Psoas muscle (tissue), 8 donors: ENCODE measurements around the gene DNAH12. TPM values are rescaled to one million over a fixed set of nuclear protein-coding genes. Genes with fewer than 3 reads are reported as not detected.

Source experiments
- ATAC-seq, 4 donors: fragments of 200-7000 bp; cut with Tn5 transposase; one replicate each; pipeline ENCODE4 v1.9.1; 2020; ENCODE audit warnings: moderate library complexity in 3 of 4, mild to moderate bottlenecking in 2 of 4
- DNase-seq, 2 donors: peaks; one replicate each; pipeline ENCODE4 v3.0.0-alpha.2; 2020
- H3K27ac ChIP-seq: fragments of 200-600 bp; one replicate; pipeline ENCODE4 v1.8.0; 2022
- H3K27me3 ChIP-seq, 3 donors: fragments of 200-600 bp in 1 of 3; one replicate each; pipeline versions ENCODE4 v1.6.1 to v1.8.0; 2013 to 2022; ENCODE audit warnings: low read length in 2 of 3, mild to moderate bottlenecking in 2 of 3, moderate library complexity in 1 of 3; ENCODE audit not compliant: insufficient read depth in 3 of 3
- H3K36me3 ChIP-seq, 2 donors: fragments of 200-600 bp in 1 of 2; one replicate each; pipeline versions ENCODE4 v1.6.1 to v1.8.0; 2013 to 2022; ENCODE audit warnings: low read depth in 1 of 2, mild to moderate bottlenecking in 1 of 2, moderate library complexity in 1 of 2; ENCODE audit not compliant: insufficient read depth in 1 of 2
- H3K4me1 ChIP-seq: fragments of 200-600 bp; one replicate; pipeline ENCODE4 v1.8.0; 2022
- H3K4me3 ChIP-seq: fragments of 200-600 bp; one replicate; pipeline ENCODE4 v1.8.0; 2022; ENCODE audit warnings: mild to moderate bottlenecking
- H3K9me3 ChIP-seq: fragments of 200-600 bp; one replicate; pipeline ENCODE4 v1.8.0; 2022
- CTCF ChIP-seq: fragments of 200-600 bp; IDR thresholded peaks from one replicate; pipeline ENCODE4 v1.8.0; 2022; ENCODE audit warnings: antibody characterized with exemption
- WGBS, 3 donors: extraction: QIAGEN DNeasy Blood & Tissue Kit; methylation state at CpG; one replicate each; pipeline versions ENCODE4 v1.1.6 to v1.1.7; 2013; 5-methylcytosine and 5-hydroxymethylcytosine counted together
- intact Hi-C, 2 donors: fragments of 100-400 bp; cut with DNase I; formaldehyde crosslinking; loops; one replicate each; pipeline versions ENCODE4 v1.11.0 to v1.14.2; 2022
- polyA plus RNA-seq, 3 donors: library from polyadenylated mRNA; stranded (reverse); fragments of 200-250 nt; gene quantifications; one replicate each; pipeline ENCODE4 v1.2.3, GENCODE V29; 2013
- total RNA-seq, 4 donors: library from RNA; stranded (reverse); fragmentation: NEBNext Ultra II Directional in 2 of 4; extraction: Animal tissue kit (Norgen Biotek cat#: 25700) in 2 of 4; gene quantifications; one replicate each; pipeline versions ENCODE4 v1.2.1 to v1.2.4, GENCODE V29; 2021 to 2023
- donor health status: healthy with polysubstance abuse.
- donor health status: DM: no; HTN: no; CAD: no; lungs with moderate emphysema.
- donor health status: Bipolar disorder and iron deficiency.
- donor health status: healthy.
- donor health status: DM: yes; HTN: yes; CAD: no.
- donor health status: DM: no; HTN: no; CAD: no.
- donor health status: DM: no; HTN: no; CAD: no.
- donor health status: DM: yes; HTN: yes; CAD: no.

Gene DNAH12
- total and polyA plus RNA-seq, 7 donors, result under 0.01 to 0.34 (median 0.08) TPM; not detected in 1

GRCh38 chr3:57575966-57576626, 32.0 kb upstream of the DNAH12 start:
- intact Hi-C loops, result no loop called here
- TF ChIP-seq CTCF, result no peak
- Histone ChIP-seq H3K4me3 (no peak overlapping the region), H3K27ac (no peak overlapping the region), H3K9me3 (no peaks in the 10 kb centered on the region), H3K4me1 (no peaks in the 10 kb centered on the region), H3K36me3 (peaks cover 3 to 97% of the 10 kb centered on the region in 2 donors), H3K27me3 (no peaks in the 10 kb centered on the region)
- DNase-seq (no peak), ATAC-seq (peak in 1 of 4 donors; percentile 57)
- WGBS, 3 donors, result 58 to 76% (median 59%) methylated on average over 3 of the region's 3 CpGs

GRCh38 chr3:57572096-57572495, 28.0 kb upstream of the DNAH12 start:
- H3K9me3 ChIP-seq, result no peaks in the 10 kb centered on the region
- 69 to 75% (median 73%) methylated on average over 3 of the region's 3 CpGs for WGBS, 3 donors
- intact Hi-C loops, result no loop called here
- DNase-seq (no peak), ATAC-seq (no peak)
- H3K36me3 ChIP-seq, result peaks cover 3 to 94% of the 10 kb centered on the region in 2 donors
- no peaks in the 10 kb centered on the region for H3K4me1 ChIP-seq
- no peak for TF ChIP-seq CTCF
- H3K27me3 ChIP-seq, result no peaks in the 10 kb centered on the region
- H3K27ac ChIP-seq, result no peak overlapping the region
- no peak overlapping the region for H3K4me3 ChIP-seq

GRCh38 chr3:57570878-57571277, 26.7 kb upstream of the DNAH12 start:
- no peak overlapping the region for H3K27ac ChIP-seq
- H3K36me3 ChIP-seq, result peaks cover 3 to 95% of the 10 kb centered on the region in 2 donors
- H3K27me3 ChIP-seq, result no peaks in the 10 kb centered on the region
- ATAC-seq (no peak), DNase-seq (no peak)
- no peaks in the 10 kb centered on the region for H3K9me3 ChIP-seq
- TF ChIP-seq CTCF, result no peak
- whole genome bisulfite sequencing, 3 donors, result 96 to 98% (median 97%) methylated on average over 2 of the region's 2 CpGs
- intact Hi-C loops, result no loop called here
- H3K4me1 ChIP-seq, result no peaks in the 10 kb centered on the region
- H3K4me3 ChIP-seq, result no peak overlapping the region

GRCh38 chr3:57569859-57570450, 25.8 kb upstream of the DNAH12 start:
- DNase-seq (no peak), ATAC-seq (no peak)
- H3K36me3 ChIP-seq, result peaks cover 1 to 95% of the 10 kb centered on the region in 2 donors
- H3K27me3 ChIP-seq, result no peaks in the 10 kb centered on the region
- H3K4me3 ChIP-seq, result no peak overlapping the region
- H3K9me3 ChIP-seq, result no peaks in the 10 kb centered on the region
- no peak overlapping the region for H3K27ac ChIP-seq
- no peaks in the 10 kb centered on the region for H3K4me1 ChIP-seq
- TF ChIP-seq CTCF, result no peak
- intact Hi-C loops, result no loop called here
- 92 to 94% (median 93%) methylated on average over 5 of the region's 6 CpGs for WGBS, 3 donors
